ENCODE data around the gene RBPJ. TPM values are rescaled to one million over a fixed set of nuclear protein-coding genes. Genes with fewer than 3 reads are reported as not detected.

The RBPJ gene
- polyA plus RNA-seq, 3 donors from 2014 or later: 39.8 to 67.3 (median 55.9) TPM

GRCh38 chr4:26434030-26434639 is 113.3 kb downstream of the RBPJ start:
- H3K27me3 Mint-ChIP-seq (ENCODE audit: low read depth in 3 of 3): peaks cover 0 to 2% (median 0%) of the 10 kb centered on the region in 3 donors
- peaks cover 23 to 47% (median 28%) of the 10 kb centered on the region in 3 donors for H3K36me3 Mint-ChIP-seq
- H3K27ac Mint-ChIP-seq: no peak overlapping the region
- H3K4me3 Mint-ChIP-seq: no peak overlapping the region
- H3K9me3 Mint-ChIP-seq: no peaks in the 10 kb centered on the region
- H3K4me1 Mint-ChIP-seq: no peaks in the 10 kb centered on the region
- DNase-seq: no peak

- H3K4me1 Mint-ChIP-seq: no peaks in the 10 kb centered on the region
- H3K27me3 Mint-ChIP-seq (ENCODE audit: low read depth in 3 of 3): peaks cover 0 to 4% (median 0%) of the 10 kb centered on the region in 3 donors
- peaks cover 0 to 7% (median 0%) of the 10 kb centered on the region in 3 donors for H3K36me3 Mint-ChIP-seq
- no peak for DNase-seq
- H3K4me3 Mint-ChIP-seq: no peak overlapping the region
- no peaks in the 10 kb centered on the region for H3K9me3 Mint-ChIP-seq
- no peak overlapping the region for H3K27ac Mint-ChIP-seq
Observed at GRCh38 chr4:26441102-26441501, 120.3 kb downstream of the RBPJ start.

- Mint-ChIP-seq H3K4me3 (no peak overlapping the region), H3K27me3 (ENCODE audit: low read depth in 3 of 3) (peaks cover 0 to 8% (median 2%) of the 10 kb centered on the region in 3 donors), H3K36me3 (peaks cover 0 to 5% (median 0%) of the 10 kb centered on the region in 3 donors), H3K4me1 (no peaks in the 10 kb centered on the region), H3K9me3 (no peaks in the 10 kb centered on the region), H3K27ac (no peak overlapping the region)
- DNase-seq: no peak
Observed at GRCh38 chr4:26441771-26442170, 121.0 kb downstream of the RBPJ start.

GRCh38 chr4:26447378-26447777 is 126.6 kb downstream of the RBPJ start:
- H3K9me3 Mint-ChIP-seq: no peaks in the 10 kb centered on the region
- H3K4me3 Mint-ChIP-seq: no peak overlapping the region
- no peak overlapping the region for H3K27ac Mint-ChIP-seq
- DNase-seq: no peak
- H3K36me3 Mint-ChIP-seq: no peaks in the 10 kb centered on the region
- H3K4me1 Mint-ChIP-seq: no peaks in the 10 kb centered on the region
- peaks cover 4 to 15% (median 7%) of the 10 kb centered on the region in 3 donors for H3K27me3 Mint-ChIP-seq (ENCODE audit: low read depth in 3 of 3)

GRCh38 chr4:26450418-26450817 is 129.6 kb downstream of the RBPJ start:
- Mint-ChIP-seq H3K4me1 (no peaks in the 10 kb centered on the region), H3K9me3 (no peaks in the 10 kb centered on the region), H3K36me3 (no peaks in the 10 kb centered on the region), H3K27me3 (ENCODE audit: low read depth in 3 of 3) (peaks cover 7 to 13% (median 10%) of the 10 kb centered on the region in 3 donors), H3K4me3 (no peak overlapping the region), H3K27ac (no peak overlapping the region)
- no peak for DNase-seq

GRCh38 chr4:26451597-26451996 is 130.8 kb downstream of the RBPJ start:
- no peaks in the 10 kb centered on the region for H3K4me1 Mint-ChIP-seq
- H3K9me3 Mint-ChIP-seq: no peaks in the 10 kb centered on the region
- DNase-seq: no peak
- no peaks in the 10 kb centered on the region for H3K36me3 Mint-ChIP-seq
- peaks cover 8 to 10% (median 9%) of the 10 kb centered on the region in 3 donors for H3K27me3 Mint-ChIP-seq (ENCODE audit: low read depth in 3 of 3)
- H3K27ac Mint-ChIP-seq: no peak overlapping the region
- no peak overlapping the region for H3K4me3 Mint-ChIP-seq

- no peak for DNase-seq
- Mint-ChIP-seq H3K9me3 (no peaks in the 10 kb centered on the region), H3K27ac (no peak overlapping the region), H3K4me3 (no peak overlapping the region), H3K4me1 (peaks cover 0 to 2% of the 10 kb centered on the region in 2 donors), H3K36me3 (no peaks in the 10 kb centered on the region), H3K27me3 (ENCODE audit: low read depth in 3 of 3) (peaks cover 4 to 7% (median 6%) of the 10 kb centered on the region in 3 donors)
Observed at GRCh38 chr4:26452565-26453531, 132.0 kb downstream of the RBPJ start.

GRCh38 chr4:26454961-26455360 is 134.1 kb downstream of the RBPJ start:
- Mint-ChIP-seq H3K9me3 (no peaks in the 10 kb centered on the region), H3K4me1 (peaks cover 3 to 16% of the 10 kb centered on the region in 2 donors), H3K4me3 (no peak overlapping the region), H3K36me3 (no peaks in the 10 kb centered on the region), H3K27me3 (ENCODE audit: low read depth in 3 of 3) (peaks cover 6 to 8% (median 6%) of the 10 kb centered on the region in 3 donors), H3K27ac (no peak overlapping the region)
- no peak for DNase-seq

- DNase-seq: no peak
- Mint-ChIP-seq H3K36me3 (no peaks in the 10 kb centered on the region), H3K4me3 (no peak overlapping the region)
Observed at GRCh38 chr4:26455571-26455970, 134.8 kb downstream of the RBPJ start.

GRCh38 chr4:26457412-26457811 is 136.6 kb downstream of the RBPJ start:
- no peaks in the 10 kb centered on the region for H3K36me3 Mint-ChIP-seq
- DNase-seq: no peak
- peaks cover 4 to 6% (median 6%) of the 10 kb centered on the region in 3 donors for H3K27me3 Mint-ChIP-seq (ENCODE audit: low read depth in 3 of 3)
- peaks cover 3 to 16% of the 10 kb centered on the region in 2 donors for H3K4me1 Mint-ChIP-seq
- no peak overlapping the region for H3K27ac Mint-ChIP-seq
- no peaks in the 10 kb centered on the region for H3K9me3 Mint-ChIP-seq
- no peak overlapping the region for H3K4me3 Mint-ChIP-seq

More at GRCh38 chr4:26455571-26455970, 134.8 kb downstream of the RBPJ start:
- no peaks in the 10 kb centered on the region for H3K9me3 Mint-ChIP-seq
- peaks cover 3 to 16% of the 10 kb centered on the region in 2 donors for H3K4me1 Mint-ChIP-seq
- H3K27me3 Mint-ChIP-seq (ENCODE audit: low read depth in 3 of 3): peaks cover 6 to 8% (median 6%) of the 10 kb centered on the region in 3 donors
- no peak overlapping the region for H3K27ac Mint-ChIP-seq

GRCh38 chr4:26458157-26458561 is 137.3 kb downstream of the RBPJ start:
- DNase-seq: peak in 1 of 3 donors; percentile 6
- H3K4me1 Mint-ChIP-seq: peaks cover 3 to 16% of the 10 kb centered on the region in 2 donors
- H3K36me3 Mint-ChIP-seq: no peaks in the 10 kb centered on the region
- peak overlapping the region in 1 of 5 donors; percentile 11 for H3K4me3 Mint-ChIP-seq
- no peak overlapping the region for H3K27ac Mint-ChIP-seq
- peaks cover 4 to 6% (median 5%) of the 10 kb centered on the region in 3 donors for H3K27me3 Mint-ChIP-seq (ENCODE audit: low read depth in 3 of 3)
- no peaks in the 10 kb centered on the region for H3K9me3 Mint-ChIP-seq

- H3K27ac Mint-ChIP-seq: no peak overlapping the region
- peak overlapping the region in 2 of 5 donors; percentile 31 to 33 for H3K4me3 Mint-ChIP-seq
- peaks cover 3 to 16% of the 10 kb centered on the region in 2 donors for H3K4me1 Mint-ChIP-seq
- H3K36me3 Mint-ChIP-seq: no peaks in the 10 kb centered on the region
- DNase-seq: peak; percentile 13 to 42 (median 31)
- no peaks in the 10 kb centered on the region for H3K9me3 Mint-ChIP-seq
- H3K27me3 Mint-ChIP-seq (ENCODE audit: low read depth in 3 of 3): peaks cover 4 to 6% (median 5%) of the 10 kb centered on the region in 3 donors
Observed at GRCh38 chr4:26459054-26459755, 138.4 kb downstream of the RBPJ start.

- no peak for DNase-seq
- Mint-ChIP-seq H3K9me3 (no peaks in the 10 kb centered on the region), H3K4me3 (no peak overlapping the region), H3K4me1 (peaks cover 3 to 16% of the 10 kb centered on the region in 2 donors), H3K36me3 (no peaks in the 10 kb centered on the region), H3K27me3 (ENCODE audit: low read depth in 3 of 3) (peaks cover 4 to 6% (median 5%) of the 10 kb centered on the region in 3 donors), H3K27ac (no peak overlapping the region)
Observed at GRCh38 chr4:26459756-26460530, 139.1 kb downstream of the RBPJ start.

All from immature natural killer cell (primary cell).